GM10266 (cell line): ENCODE data around the gene STAT5B.

Experiments used
- DNase-seq: peaks from one replicate; pipeline ENCODE4 v3.0.0; 2012; ENCODE audit errors: extremely low spot score
- CTCF ChIP-seq: IDR thresholded peaks from 2 replicates; pipeline ENCODE4 v1.5.1; 2012; ENCODE audit warnings: mild to moderate bottlenecking, low read depth; ENCODE audit not compliant: control insufficient read depth, insufficient read depth; ENCODE audit errors: missing control alignments

Gene STAT5B

GRCh38 chr17:42294469-42295398, 18.5 kb upstream of the STAT5B start:
- TF ChIP-seq CTCF: no peak
- no peak for DNase-seq

GRCh38 chr17:42291129-42291528, 14.9 kb upstream of the STAT5B start:
- no peak for TF ChIP-seq CTCF
- DNase-seq: no peak

DNA sequence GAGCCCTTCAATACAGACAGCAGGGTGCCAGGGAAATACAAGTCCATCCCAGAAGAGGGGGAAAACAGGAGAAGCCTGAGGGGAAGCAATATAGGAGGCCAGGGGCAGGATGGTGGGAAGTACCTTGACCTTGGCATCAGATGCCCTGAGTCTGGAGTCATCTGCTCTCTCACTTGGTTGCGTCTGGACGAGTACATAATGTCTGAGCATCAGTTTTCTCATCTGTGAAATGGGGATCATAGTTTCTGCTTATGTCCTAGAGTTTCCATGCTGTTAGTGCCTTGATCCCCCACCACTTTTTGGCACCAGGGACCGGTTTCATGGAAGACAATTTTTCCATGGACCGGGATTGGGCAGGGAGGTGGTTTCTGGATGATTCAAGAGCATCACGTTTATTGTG, 14.4 kb upstream of the STAT5B start:
- DNase-seq: no peak
- no peak for TF ChIP-seq CTCF

GRCh38 chr17:42289611-42290181, 13.5 kb upstream of the STAT5B start:
- TF ChIP-seq CTCF: no peak
- DNase-seq: no peak

GRCh38 chr17:42288803-42289610, 12.8 kb upstream of the STAT5B start:
- DNase-seq: peak; percentile 71
- TF ChIP-seq CTCF: no peak

DNA sequence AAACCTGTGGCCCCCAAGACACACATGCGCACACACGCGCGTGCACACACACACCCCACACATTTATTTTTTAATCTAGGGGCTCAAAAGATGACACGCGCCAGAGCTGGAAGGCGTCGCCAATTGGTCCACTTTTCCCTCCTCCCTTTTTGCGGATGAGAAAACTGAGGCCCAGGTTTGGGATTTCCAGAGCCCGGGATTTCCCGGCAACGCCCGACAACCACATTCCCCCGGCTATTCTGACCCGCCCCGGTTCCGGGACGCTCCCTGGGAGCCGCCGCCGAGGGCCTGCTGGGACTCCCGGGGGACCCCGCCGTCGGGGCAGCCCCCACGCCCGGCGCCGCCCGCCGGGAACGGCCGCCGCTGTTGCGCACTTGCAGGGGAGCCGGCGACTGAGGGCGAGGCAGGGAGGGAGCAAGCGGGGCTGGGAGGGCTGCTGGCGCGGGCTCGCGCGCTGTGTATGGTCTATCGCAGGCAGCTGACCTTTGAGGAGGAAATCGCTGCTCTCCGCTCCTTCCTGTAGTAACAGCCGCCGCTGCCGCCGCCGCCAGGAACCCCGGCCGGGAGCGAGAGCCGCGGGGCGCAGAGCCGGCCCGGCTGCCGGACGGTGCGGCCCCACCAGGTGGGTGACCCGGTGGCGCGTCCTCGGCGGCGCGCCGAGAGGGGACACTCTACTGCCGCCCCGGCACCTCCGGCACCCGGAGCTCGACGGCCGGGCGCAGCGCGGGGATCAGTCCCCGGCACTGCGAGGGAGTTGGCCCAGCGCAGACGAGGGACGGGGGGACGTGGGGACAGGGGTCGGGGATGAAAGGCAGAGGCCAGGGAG, 12.0 kb upstream of the STAT5B start, which contains the start of gene STAT5A:
Gene STAT5A, plus strand, starts transcription at position 522 of the 826 bp plus-strand sequence. CDS start 914 bp downstream, outside the sequence.
- DNase-seq: peak; percentile 92
- TF ChIP-seq CTCF: no peak
